Measurements from ENCODE around the gene FLT1.

DNA sequence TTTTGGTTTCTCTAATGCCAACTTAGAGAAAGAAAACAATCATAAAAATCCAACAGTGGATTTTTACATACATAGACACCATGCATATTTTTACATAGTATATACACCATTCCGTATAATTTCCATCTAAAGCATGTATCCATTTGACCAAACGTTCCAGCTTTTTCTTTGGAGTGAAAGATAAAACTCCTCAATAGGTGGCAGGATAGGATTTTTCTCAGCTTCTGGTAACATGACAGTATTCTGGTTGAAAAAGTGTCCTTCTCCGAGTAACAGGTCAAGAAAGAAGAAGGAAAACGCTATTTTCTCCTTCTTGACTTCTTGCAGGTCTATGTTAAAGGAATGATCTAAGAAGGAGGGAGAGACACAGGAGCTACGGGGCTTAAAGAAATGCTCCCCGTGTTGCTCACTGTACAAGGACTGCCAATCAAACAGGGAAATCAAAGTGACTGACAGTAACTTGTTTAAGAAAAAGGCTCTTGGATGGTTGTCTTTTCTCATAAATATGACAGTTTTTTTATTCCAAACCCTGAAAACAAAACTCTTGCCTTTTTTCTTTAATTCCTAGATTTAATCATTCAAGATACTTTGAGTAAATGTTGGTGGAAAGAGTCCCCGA is 11.5 kb downstream of the FLT1 start:
- TF ChIP-seq RAD51 (IDR thresholded peaks at IDR 0.05; ENCODE audit: borderline replicate concordance) (no peak), POLR2A (IDR thresholded peaks at IDR 0.05; ENCODE audit: insufficient read depth in 1 of 2, low read depth in 2 of 2, low read length in 2 of 2) (no peak), ZNF121 (CRISPR knock-in tag; IDR thresholded peaks at IDR 0.05) (no peak), MYC (CRISPR knock-in tag; IDR thresholded peaks at IDR 0.05; ENCODE audit: borderline replicate concordance) (no peak), ZNF75D (CRISPR knock-in tag; IDR thresholded peaks at IDR 0.05; ENCODE audit: borderline replicate concordance) (no peak), ATF7 (IDR thresholded peaks at IDR 0.05) (no peak), ATF7 (CRISPR knock-in tag; IDR thresholded peaks at IDR 0.05) (no peak), NCOR1 (IDR thresholded peaks at IDR 0.05; ENCODE audit: borderline replicate concordance, low read length) (no peak), EZH2 (conservative IDR thresholded peaks at IDR 0.05; ENCODE audit: low read depth, low read length) (no peak)
- TF ChIP-seq, protein P1, sequence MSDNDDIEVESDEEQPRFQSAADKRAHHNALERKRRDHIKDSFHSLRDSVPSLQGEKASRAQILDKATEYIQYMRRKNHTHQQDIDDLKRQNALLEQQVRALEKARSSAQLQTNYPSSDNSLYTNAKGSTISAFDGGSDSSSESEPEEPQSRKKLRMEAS (IDR thresholded peaks at IDR 0.05): no peak
- TF ChIP-seq, protein P2, sequence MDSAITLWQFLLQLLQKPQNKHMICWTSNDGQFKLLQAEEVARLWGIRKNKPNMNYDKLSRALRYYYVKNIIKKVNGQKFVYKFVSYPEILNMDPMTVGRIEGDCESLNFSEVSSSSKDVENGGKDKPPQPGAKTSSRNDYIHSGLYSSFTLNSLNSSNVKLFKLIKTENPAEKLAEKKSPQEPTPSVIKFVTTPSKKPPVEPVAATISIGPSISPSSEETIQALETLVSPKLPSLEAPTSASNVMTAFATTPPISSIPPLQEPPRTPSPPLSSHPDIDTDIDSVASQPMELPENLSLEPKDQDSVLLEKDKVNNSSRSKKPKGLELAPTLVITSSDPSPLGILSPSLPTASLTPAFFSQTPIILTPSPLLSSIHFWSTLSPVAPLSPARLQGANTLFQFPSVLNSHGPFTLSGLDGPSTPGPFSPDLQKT (CRISPR knock-in tag; IDR thresholded peaks at IDR 0.05; ENCODE audit: borderline replicate concordance): no peak
- TF ChIP-seq, protein P3, sequence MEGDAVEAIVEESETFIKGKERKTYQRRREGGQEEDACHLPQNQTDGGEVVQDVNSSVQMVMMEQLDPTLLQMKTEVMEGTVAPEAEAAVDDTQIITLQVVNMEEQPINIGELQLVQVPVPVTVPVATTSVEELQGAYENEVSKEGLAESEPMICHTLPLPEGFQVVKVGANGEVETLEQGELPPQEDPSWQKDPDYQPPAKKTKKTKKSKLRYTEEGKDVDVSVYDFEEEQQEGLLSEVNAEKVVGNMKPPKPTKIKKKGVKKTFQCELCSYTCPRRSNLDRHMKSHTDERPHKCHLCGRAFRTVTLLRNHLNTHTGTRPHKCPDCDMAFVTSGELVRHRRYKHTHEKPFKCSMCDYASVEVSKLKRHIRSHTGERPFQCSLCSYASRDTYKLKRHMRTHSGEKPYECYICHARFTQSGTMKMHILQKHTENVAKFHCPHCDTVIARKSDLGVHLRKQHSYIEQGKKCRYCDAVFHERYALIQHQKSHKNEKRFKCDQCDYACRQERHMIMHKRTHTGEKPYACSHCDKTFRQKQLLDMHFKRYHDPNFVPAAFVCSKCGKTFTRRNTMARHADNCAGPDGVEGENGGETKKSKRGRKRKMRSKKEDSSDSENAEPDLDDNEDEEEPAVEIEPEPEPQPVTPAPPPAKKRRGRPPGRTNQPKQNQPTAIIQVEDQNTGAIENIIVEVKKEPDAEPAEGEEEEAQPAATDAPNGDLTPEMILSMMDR (CRISPR knock-in tag; IDR thresholded peaks at IDR 0.05): no peak
